Endothelial cell of umbilical vein (primary cell): ENCODE results near the gene PLPP2. TPM values are rescaled to one million over a fixed set of nuclear protein-coding genes. Genes with fewer than 3 reads are reported as not detected.

ENCODE experiments used
- BruUV-seq: library from RNA; stranded (reverse); fragments of 400-500 nt; replicated peaks from 2 replicates; lab custom pipeline; 2021; lab: Mats Ljungman, UMichigan
- CTCF ChIA-PET: fragments of 300-600, 350-600 bp; sonication (Branson Sonifier 250); formaldehyde crosslinking; loops from one replicate; lab custom pipeline; 2021; ENCODE audit warnings: antibody characterized with exemption, inconsistent platforms; lab: Charles Lee
- POLR2A ChIA-PET: fragments of 300-600, 350-600 bp; sonication (Branson Sonifier 250); formaldehyde crosslinking; loops from one replicate; lab custom pipeline; 2021; ENCODE audit warnings: antibody characterized with exemption, inconsistent platforms; lab: Charles Lee
- DNase-seq: peaks from one replicate; pipeline ENCODE4 v3.0.0-alpha.2; 2011; ENCODE audit warnings: low read depth, low spot score
- FAIRE-seq: peaks from 2 replicates; lab custom pipeline; 2011; peaks lifted over from hg19 to GRCh38; lab: Jason Lieb, UNC
- H2AFZ ChIP-seq: 2 replicates; pipeline ENCODE4 v1.6.0; 2012; ENCODE audit warnings: low read depth, low read length, control low read depth, inconsistent platforms
- H3K27ac ChIP-seq: 2 replicates; pipeline ENCODE4 v1.5.1; 2011; ENCODE audit warnings: low read depth, mild to moderate bottlenecking, control low read depth, low read length, moderate library complexity; ENCODE audit not compliant: insufficient read depth
- H3K27me3 ChIP-seq, 2 experiments: 2 replicates each; pipeline versions ENCODE4 v1.6.0 to v1.6.1; 2011; ENCODE audit warnings: low read length in 2 of 2, mixed read lengths in 1 of 2; ENCODE audit not compliant: control insufficient read depth in 2 of 2, insufficient read depth in 2 of 2
- H3K36me3 ChIP-seq, 2 experiments: 2 replicates in 1 of 2; 3 replicates in 1 of 2; pipeline ENCODE4 v1.5.1; 2011; ENCODE audit warnings: low read length in 2 of 2, mild to moderate bottlenecking in 1 of 2, moderate library complexity in 1 of 2; ENCODE audit not compliant: control insufficient read depth in 2 of 2, insufficient read depth in 2 of 2; ENCODE audit errors: extremely low read depth in 1 of 2
- H3K4me1 ChIP-seq: 3 replicates; pipeline ENCODE4 v1.5.1; 2011; ENCODE audit warnings: mild to moderate bottlenecking, low read length; ENCODE audit not compliant: control insufficient read depth, insufficient read depth; ENCODE audit errors: extremely low read depth
- H3K4me2 ChIP-seq: 2 replicates; pipeline ENCODE4 v1.6.1; 2011; ENCODE audit warnings: low read length, control low read depth, mixed read lengths; ENCODE audit not compliant: insufficient read depth
- H3K4me3 ChIP-seq, 3 experiments: fragments of 200-600 bp in 1 of 3; sonication (generic), shearing (Covaris generic) in 1 of 3; replicated peaks in 1 of 3; 2 replicates each; pipeline ENCODE4 v1.5.1; 2011 to 2016; ENCODE audit warnings: control low read depth in 3 of 3, low read length in 3 of 3, mild to moderate bottlenecking in 2 of 3, inconsistent platforms in 1 of 3, low read depth in 1 of 3, moderate library complexity in 1 of 3; ENCODE audit not compliant: insufficient read depth in 1 of 3
- H3K79me2 ChIP-seq: 2 replicates; pipeline ENCODE4 v1.6.0; 2012; ENCODE audit warnings: low read length, inconsistent platforms; ENCODE audit not compliant: control insufficient read depth, insufficient read depth
- H3K9ac ChIP-seq: replicated peaks from 2 replicates; pipeline ENCODE3; 2011; ENCODE audit warnings: low read length, control low read depth; ENCODE audit not compliant: insufficient read depth; ENCODE audit errors: extremely low read depth
- H3K9me1 ChIP-seq: replicated peaks from 3 replicates; pipeline ENCODE4 v1.6.0; 2011; ENCODE audit warnings: mild to moderate bottlenecking, low read length; ENCODE audit not compliant: control insufficient read depth, insufficient read depth; ENCODE audit errors: extremely low read depth
- H3K9me3 ChIP-seq: replicated peaks from 2 replicates; pipeline ENCODE4 v1.5.1; 2012; ENCODE audit warnings: low read length, inconsistent platforms; ENCODE audit not compliant: control insufficient read depth, insufficient read depth
- H4K20me1 ChIP-seq: replicated peaks from 2 replicates; pipeline ENCODE3; 2011; ENCODE audit warnings: mild to moderate bottlenecking, low read length; ENCODE audit not compliant: control insufficient read depth, insufficient read depth; ENCODE audit errors: extremely low read depth
- CTCF ChIP-seq, 2 donors: IDR thresholded peaks; 1 replicate in 1 of 2; 2 replicates in 1 of 2; pipeline ENCODE4 v1.5.1; 2011; ENCODE audit warnings: low read length in 2 of 2, mild to moderate bottlenecking in 2 of 2, moderate library complexity in 2 of 2, control low read depth in 1 of 2, inconsistent platforms in 1 of 2, low read depth in 1 of 2; ENCODE audit not compliant: insufficient read depth in 1 of 2; ENCODE audit errors: extremely low read depth in 1 of 2
- EZH2 ChIP-seq: IDR thresholded peaks from 2 replicates; pipeline ENCODE4 v1.6.1; 2012; ENCODE audit warnings: borderline replicate concordance, low read depth, mild to moderate bottlenecking, moderate library complexity, low read length, inconsistent platforms; ENCODE audit not compliant: severe bottlenecking
- FOS ChIP-seq: IDR thresholded peaks from 2 replicates; pipeline ENCODE4 v1.6.1; 2011; ENCODE audit warnings: mild to moderate bottlenecking, low read length, moderate library complexity, borderline replicate concordance; ENCODE audit not compliant: insufficient read depth
- GATA2 ChIP-seq: IDR thresholded peaks from 2 replicates; pipeline ENCODE4 v1.7.0; 2011; ENCODE audit warnings: low read depth, mild to moderate bottlenecking, moderate library complexity, mixed read lengths, low read length; ENCODE audit not compliant: insufficient read length, insufficient read depth
- JUN ChIP-seq: IDR thresholded peaks from 2 replicates; pipeline ENCODE4 v1.6.1; 2011; ENCODE audit warnings: borderline replicate concordance, low read depth; ENCODE audit not compliant: insufficient read length, insufficient read depth
- MAX ChIP-seq: IDR thresholded peaks from 2 replicates; pipeline ENCODE4 v1.6.1; 2011; ENCODE audit not compliant: insufficient read depth, insufficient read length
- MYC ChIP-seq: IDR thresholded peaks from one replicate; pipeline ENCODE4 v1.6.1; 2011; ENCODE audit warnings: mild to moderate bottlenecking, low read depth, low read length
- POLR2A ChIP-seq: IDR thresholded peaks from 2 replicates; pipeline ENCODE4 v1.6.1; 2012; ENCODE audit warnings: low read depth, mild to moderate bottlenecking, control low read depth, low read length
- POLR2AphosphoS5 ChIP-seq: IDR thresholded peaks from 2 replicates; pipeline ENCODE4 v1.6.1; 2012; ENCODE audit warnings: low read depth, mild to moderate bottlenecking, control low read depth, low read length, moderate library complexity; ENCODE audit not compliant: insufficient read depth
- dilution Hi-C: fragments of 300-500 bp; cut with MboI; formaldehyde crosslinking; loops from one replicate; pipeline ENCODE4 v1.15.0; 2019; ENCODE audit warnings: low sequenced_read_pairs; ENCODE audit not compliant: extremely low pct_ligation_motif_present
- intact Hi-C: fragments of 100-400 bp; cut with micrococcal nuclease; formaldehyde crosslinking; loops from one replicate; pipeline ENCODE4 v1.10.0; 2022
- polyA plus RNA-seq, 4 experiments: library from polyadenylated mRNA; depleted of rRNA in 3 of 4; stranded (reverse) in 3 of 4; unstranded in 1 of 4; fragments of >200 nt; gene quantifications; 2 replicates each; pipeline versions ENCODE4 v1.2.1 to v1.2.3, GENCODE V29; 2011 to 2012; ENCODE audit warnings: missing spikeins in 1 of 4
- total RNA-seq: library from RNA; stranded (reverse); gene quantifications from 2 replicates; pipeline ENCODE4 v1.2.3, GENCODE V29; 2021

PLPP2 gene
- total and polyA plus RNA-seq, 2 donors (not counting 3 experiments of a cell fraction or from before 2014, with no cell fraction given): 27.9 to 34.3 TPM

- dilution Hi-C loops (no loop called here), intact Hi-C loops (no loop called here)
- Histone ChIP-seq H3K4me1 (no peaks in the 10 kb centered on the region), H3K36me3 (peaks cover 4 to 12% of the 10 kb centered on the region in 2 experiments), H3K9me1 (no peaks in the 10 kb centered on the region), H3K4me2 (no peak overlapping the region), H3K9ac (no peak overlapping the region), H3K27ac (no peak overlapping the region), H3K4me3 (no peak overlapping the region), H2AFZ (no peak overlapping the region), H3K79me2 (peaks cover 57% of the 10 kb centered on the region), H3K27me3 (no peaks in the 10 kb centered on the region), H3K9me3 (no peaks in the 10 kb centered on the region), H4K20me1 (no peaks in the 10 kb centered on the region)
- TF ChIP-seq EZH2: no peak
- no peak for TF ChIP-seq MAX
- no peak for TF ChIP-seq GATA2
- no peak for TF ChIP-seq POLR2AphosphoS5
- TF ChIP-seq POLR2A: no peak
- TF ChIP-seq MYC: no peak
- no peak for TF ChIP-seq CTCF (IDR thresholded peaks at IDR 0.05; ENCODE audit: extremely low read depth in 1 of 2, insufficient read depth in 1 of 2, low read depth in 1 of 2, low read length in 2 of 2)
- no peak for TF ChIP-seq FOS
- no peak for TF ChIP-seq JUN
- BruUV-seq: no TSS peak
- FAIRE-seq (no peak), DNase-seq (no peak)
- POLR2A ChIA-PET: no interaction called here
- CTCF ChIA-PET: no interaction called here
Observed at GRCh38 chr19:334296-335071, 43.3 kb upstream of the PLPP2 start.
